SK-N-SH (cell line): ENCODE measurements around the gene OBSL1. TPM values are rescaled to one million over a fixed set of nuclear protein-coding genes. Genes with fewer than 3 reads are reported as not detected.

Source experiments
- CTCF ChIA-PET: fragments of 300-600, 350-600 bp; formaldehyde crosslinking; extraction: SDS; loops from one replicate; lab custom pipeline; 2021; lab: Yijun Ruan, JAX
- POLR2A ChIA-PET: fragments of 350-600 bp; sonication (Branson Sonifier 250); formaldehyde crosslinking; extraction: SDS; loops from one replicate; lab custom pipeline; 2020; ENCODE audit warnings: antibody characterized with exemption, inconsistent platforms; lab: Yijun Ruan, JAX
- DNase-seq: peaks from one replicate; pipeline ENCODE4 v3.0.0; 2012
- H2AFZ ChIP-seq: fragments of 200-600 bp; sonication (generic); 2 replicates; pipeline ENCODE4 v1.8.1; 2016; ENCODE audit warnings: antibody characterized with exemption, mild to moderate bottlenecking, low read depth
- H3F3A ChIP-seq: fragments of 200-600 bp; sonication (generic); replicated peaks from 2 replicates; pipeline ENCODE3; 2016; ENCODE audit warnings: antibody characterized with exemption, mild to moderate bottlenecking; ENCODE audit not compliant: insufficient read depth
- H3K27ac ChIP-seq, 2 experiments: fragments of 200-500 bp in 1 of 2; fragments of 200-600 bp in 1 of 2; sonication (Bioruptor generic) in 1 of 2; sonication (generic), shearing (Covaris generic) in 1 of 2; 2 replicates each; pipeline versions ENCODE4 v1.5.1 to v1.6.1; 2014 to 2016; ENCODE audit warnings: low read depth in 2 of 2, inconsistent platforms in 1 of 2, low read length in 1 of 2, mild to moderate bottlenecking in 1 of 2, mixed read lengths in 1 of 2
- H3K27me3 ChIP-seq: fragments of 200-600 bp; sonication (generic), shearing (Covaris generic); 2 replicates; pipeline ENCODE4 v1.6.1; 2016; ENCODE audit warnings: mixed run types; ENCODE audit not compliant: insufficient read depth
- H3K36me3 ChIP-seq, 2 experiments: fragments of 200-500 bp in 1 of 2; fragments of 200-600 bp in 1 of 2; sonication (Bioruptor generic) in 1 of 2; sonication (generic) in 1 of 2; replicated peaks in 1 of 2; 2 replicates each; pipeline versions ENCODE3 to v1.5.1; 2014 to 2016; ENCODE audit warnings: low read length in 1 of 2, mild to moderate bottlenecking in 1 of 2; ENCODE audit not compliant: insufficient read depth in 2 of 2, control insufficient read depth in 1 of 2
- H3K4me1 ChIP-seq, 2 experiments: fragments of 200-500 bp in 1 of 2; fragments of 200-600 bp in 1 of 2; sonication (Bioruptor generic) in 1 of 2; sonication (generic), shearing (Covaris generic) in 1 of 2; 2 replicates each; pipeline versions ENCODE4 v1.5.1 to v1.6.1; 2014 to 2016; ENCODE audit warnings: low read depth in 1 of 2, low read length in 1 of 2, mixed run types in 1 of 2; ENCODE audit not compliant: insufficient read depth in 2 of 2, control insufficient read depth in 1 of 2
- H3K4me2 ChIP-seq: fragments of 200-600 bp; sonication (generic), shearing (Covaris generic); 2 replicates; pipeline ENCODE4 v1.6.1; 2017; ENCODE audit warnings: mixed run types
- H3K4me3 ChIP-seq, 2 experiments: fragments of 200-500 bp in 1 of 2; fragments of 200-600 bp in 1 of 2; sonication (Bioruptor generic) in 1 of 2; sonication (generic), shearing (Covaris generic) in 1 of 2; 2 replicates each; pipeline versions ENCODE4 v1.5.1 to v1.8.1; 2014 to 2016; ENCODE audit warnings: low read depth in 2 of 2, inconsistent platforms in 1 of 2, low read length in 1 of 2, mild to moderate bottlenecking in 1 of 2, mixed read lengths in 1 of 2, moderate library complexity in 1 of 2
- H3K79me2 ChIP-seq: fragments of 200-600 bp; sonication (generic); 2 replicates; pipeline ENCODE4 v1.8.1; 2017; ENCODE audit warnings: mild to moderate bottlenecking; ENCODE audit not compliant: insufficient read depth
- H3K9ac ChIP-seq: fragments of 200-600 bp; sonication (generic); 2 replicates; pipeline ENCODE4 v1.6.1; 2017; ENCODE audit warnings: mixed run types
- H3K9me2 ChIP-seq: fragments of 200-600 bp; sonication (generic); 2 replicates; pipeline ENCODE4 v1.6.1; 2017; ENCODE audit warnings: mixed run types
- H3K9me3 ChIP-seq: fragments of 200-600 bp; sonication (generic); 2 replicates; pipeline ENCODE4 v1.6.1; 2017; ENCODE audit warnings: mixed run types, mild to moderate bottlenecking, moderate library complexity
- H4K20me1 ChIP-seq: fragments of 200-600 bp; sonication (generic); 2 replicates; pipeline ENCODE4 v1.6.1; 2017; ENCODE audit warnings: mild to moderate bottlenecking, mixed run types; ENCODE audit not compliant: insufficient read depth
- FOSL2 ChIP-seq: IDR thresholded peaks from 2 replicates; pipeline ENCODE4 v1.4.0; 2012; ENCODE audit warnings: low read depth, mild to moderate bottlenecking, moderate library complexity, borderline replicate concordance
- MEF2A ChIP-seq: IDR thresholded peaks from 2 replicates; pipeline ENCODE4 v1.4.0; 2012; ENCODE audit warnings: low read depth, borderline replicate concordance
- NFIC ChIP-seq: IDR thresholded peaks from 2 replicates; pipeline ENCODE4 v1.4.0; 2012; ENCODE audit warnings: borderline replicate concordance
- NRF1 ChIP-seq: IDR thresholded peaks from 2 replicates; pipeline ENCODE4 v1.6.1; 2012; ENCODE audit warnings: low read depth, mild to moderate bottlenecking, low read length
- POLR2AphosphoS5 ChIP-seq: IDR thresholded peaks from 2 replicates; pipeline ENCODE4 v1.6.1; 2012; ENCODE audit warnings: low read depth, low read length
- RAD21 ChIP-seq: IDR thresholded peaks from 2 replicates; pipeline ENCODE4 v1.6.1; 2012; ENCODE audit warnings: mild to moderate bottlenecking, low read length
- RFX5 ChIP-seq: IDR thresholded peaks from 2 replicates; pipeline ENCODE4 v1.6.1; 2012; ENCODE audit warnings: mild to moderate bottlenecking, improper control_type of control experiment, low read length
- TAF1 ChIP-seq: IDR thresholded peaks from 2 replicates; pipeline ENCODE4 v1.6.1; 2012; ENCODE audit warnings: low read depth, mild to moderate bottlenecking, low read length, moderate library complexity, borderline replicate concordance
- TCF12 ChIP-seq: IDR thresholded peaks from 2 replicates; pipeline ENCODE4 v1.4.0; 2012
- YY1 ChIP-seq: IDR thresholded peaks from 2 replicates; pipeline ENCODE4 v1.4.0; 2012; ENCODE audit warnings: low read depth, mild to moderate bottlenecking
- WGBS: methylation state at CpG from one replicate; pipeline ENCODE4 v1.1.6; 2017; ENCODE audit warnings: low lambda C conversion rate; 5-methylcytosine and 5-hydroxymethylcytosine counted together
- polyA plus RNA-seq, 3 experiments: library from polyadenylated mRNA; depleted of rRNA; stranded (reverse); fragments of >200 nt; gene quantifications; 2 replicates each; pipeline ENCODE4 v1.2.3, GENCODE V29; 2012
- TF ChIP-seq, protein P1 (sequence below): IDR thresholded peaks from 2 replicates; pipeline ENCODE4 v1.4.0; 2012; ENCODE audit warnings: low read depth, borderline replicate concordance

OBSL1 gene
- polyA plus RNA-seq, 1 of the 3 experiments (the other 2 are of a cell fraction): 93.0 TPM

DNA sequence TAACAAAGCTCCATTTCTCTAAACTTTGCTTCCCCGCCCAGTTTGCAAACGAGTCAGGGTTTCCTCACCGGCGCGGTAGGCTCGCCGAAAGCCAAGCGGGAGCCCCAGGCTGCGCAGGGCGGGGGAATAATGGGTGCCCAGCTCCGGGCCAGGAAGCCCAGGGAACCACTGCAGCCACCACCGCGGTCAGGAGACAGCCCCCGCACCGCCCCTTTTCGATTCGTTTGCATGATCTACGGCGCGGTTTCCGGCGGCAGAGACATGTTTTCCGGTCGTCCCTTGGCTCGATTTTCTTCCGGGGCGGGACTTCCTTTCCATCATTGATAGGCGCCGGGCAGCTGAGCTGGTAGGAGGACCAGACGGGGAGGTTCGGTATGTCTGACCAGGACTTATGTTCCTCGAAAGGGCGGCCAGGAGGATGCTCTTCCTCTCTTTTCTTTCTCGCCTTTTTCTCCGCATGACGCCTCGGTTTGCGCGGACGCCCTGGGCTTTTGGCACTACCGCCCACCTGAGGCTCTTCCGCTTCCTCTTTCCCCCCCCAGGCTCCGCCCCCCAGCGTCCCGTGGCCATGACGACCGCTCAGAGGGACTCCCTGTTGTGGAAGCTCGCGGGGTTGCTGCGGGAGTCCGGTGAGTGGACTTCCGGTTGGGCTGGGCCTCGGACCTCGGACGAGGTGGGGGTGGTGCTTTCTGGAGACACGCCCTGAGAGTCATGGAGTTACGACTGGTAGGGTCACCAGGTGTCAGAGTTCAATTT is 26.4 kb upstream of the OBSL1 start, which contains the start of gene STK11IP (continued):
- no peak for TF ChIP-seq MEF2A
- TF ChIP-seq POLR2AphosphoS5: peak; percentile 95
- TF ChIP-seq, protein P1, sequence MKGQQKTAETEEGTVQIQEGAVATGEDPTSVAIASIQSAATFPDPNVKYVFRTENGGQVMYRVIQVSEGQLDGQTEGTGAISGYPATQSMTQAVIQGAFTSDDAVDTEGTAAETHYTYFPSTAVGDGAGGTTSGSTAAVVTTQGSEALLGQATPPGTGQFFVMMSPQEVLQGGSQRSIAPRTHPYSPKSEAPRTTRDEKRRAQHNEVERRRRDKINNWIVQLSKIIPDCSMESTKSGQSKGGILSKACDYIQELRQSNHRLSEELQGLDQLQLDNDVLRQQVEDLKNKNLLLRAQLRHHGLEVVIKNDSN: no peak
- peak; percentile 75; the same call in 1 of the 2 replicates for TF ChIP-seq YY1

DNA sequence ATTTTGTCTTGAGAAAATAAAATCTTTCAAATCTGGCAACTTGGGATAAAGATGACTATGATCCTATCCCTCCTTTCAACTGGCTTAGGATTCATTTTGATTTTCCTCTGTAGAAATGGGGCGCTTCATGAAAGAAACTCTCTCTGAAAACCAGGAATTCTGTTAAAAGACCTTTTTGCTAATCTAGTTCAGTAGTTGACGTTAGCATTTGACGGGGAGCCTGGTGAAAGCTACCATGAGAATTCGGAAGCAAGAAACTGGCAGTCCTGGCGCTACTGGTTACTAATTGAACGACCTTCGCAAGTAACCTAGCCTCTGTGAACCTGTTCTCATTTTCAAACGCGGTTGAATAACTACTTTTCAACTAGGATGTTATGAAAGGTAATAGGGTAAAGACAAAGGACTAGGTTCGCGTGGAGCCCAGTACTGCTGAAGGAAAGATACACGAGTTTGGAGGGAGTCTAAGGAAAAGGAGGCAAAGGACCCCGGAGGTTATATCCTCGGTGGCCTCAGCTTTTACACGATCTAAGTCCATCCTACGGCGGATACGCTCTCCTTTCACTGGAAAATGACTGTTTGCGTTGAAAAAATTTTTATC is 25.7 kb upstream of the OBSL1 start:
- peak overlapping the region; percentile 95 for H3K4me2 ChIP-seq
- POLR2A ChIA-PET: interaction anchor here (0.7 to 3.9 kb wide), 10 partner anchors 20 to 89 kb away, joined by 3 to 56 read pairs (median 9); partner anchors contain the start of genes CHPF, INHA, OBSL1 and SLC4A3
- CTCF ChIA-PET: interaction anchor here (0.6 to 4.9 kb wide), 16 partner anchors 19 to 209 kb away, joined by 3 to 37 read pairs (median 5); partner anchors contain the start of genes CHPF, DNPEP, INHA and OBSL1
- peaks cover 16% of the 10 kb centered on the region; the same call in 1 of the 2 replicates for H3K79me2 ChIP-seq
- no peaks in the 10 kb centered on the region for H3K27me3 ChIP-seq
- no peaks in the 10 kb centered on the region for H4K20me1 ChIP-seq
- TF ChIP-seq RAD21 (no peak), TAF1 (0 out of 2 replicates have a peak, but pooled peaks have one; percentile 7), POLR2AphosphoS5 (no peak), TCF12 (no peak)
- peaks cover 8% of the 10 kb centered on the region for H3F3A ChIP-seq
- peak overlapping the region; percentile 80 to 95 for H3K27ac ChIP-seq
- peaks cover 0 to 4% of the 10 kb centered on the region in 2 experiments; a peak in 2 of 4 replicates for H3K4me1 ChIP-seq
- H3K9ac ChIP-seq: peak overlapping the region; percentile 75
- peaks cover 2 to 6% of the 10 kb centered on the region in 2 experiments for H3K36me3 ChIP-seq
- H3K4me3 ChIP-seq: peak overlapping the region; percentile 71 to 73
- no peaks in the 10 kb centered on the region for H3K9me3 ChIP-seq
- H3K9me2 ChIP-seq: no peaks in the 10 kb centered on the region
- 8% methylated on average over 19 of the region's 19 CpGs for WGBS
- DNase-seq: peak; percentile 51
- peak overlapping the region; percentile 75 for H2AFZ ChIP-seq

DNA sequence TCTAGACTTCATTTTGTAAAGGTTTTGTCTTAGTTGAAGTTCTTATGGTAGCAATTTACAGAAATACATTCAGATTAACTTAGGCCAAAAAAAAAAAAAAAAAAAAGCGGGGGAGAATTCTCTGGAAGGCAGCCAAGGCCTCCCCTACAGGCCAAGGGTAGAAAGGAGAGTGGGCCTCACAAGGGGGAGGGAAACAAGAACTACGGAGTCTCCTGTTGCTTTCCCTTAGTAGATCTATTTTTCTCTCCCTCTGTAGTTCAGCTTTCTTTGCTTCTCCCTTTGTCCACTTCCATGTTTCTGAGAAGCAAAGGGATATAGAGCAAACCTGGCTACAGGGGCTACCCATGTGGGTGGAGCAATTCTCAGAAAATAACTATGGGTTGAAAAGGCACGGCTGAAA is 23.9 kb upstream of the OBSL1 start:
- Histone ChIP-seq H3K27me3 (no peaks in the 10 kb centered on the region), H3F3A (peaks cover 8% of the 10 kb centered on the region), H3K79me2 (peaks cover 16% of the 10 kb centered on the region; the same call in 1 of the 2 replicates), H3K4me2 (no peak overlapping the region), H2AFZ (no peak overlapping the region), H3K4me3 (no peak overlapping the region), H3K9me3 (no peaks in the 10 kb centered on the region), H4K20me1 (no peaks in the 10 kb centered on the region), H3K9me2 (no peaks in the 10 kb centered on the region), H3K27ac (no peak overlapping the region; a peak in 1 of 4 replicates), H3K9ac (no peak overlapping the region), H3K36me3 (no peaks in the 10 kb centered on the region), H3K4me1 (peaks cover 0 to 4% of the 10 kb centered on the region in 2 experiments; a peak in 2 of 4 replicates)
- ChIA-PET CTCF (interaction anchor here (0.7 to 4.9 kb wide), 10 partner anchors 35 to 74 kb away, joined by 3 to 37 read pairs (median 3); partner anchors contain the start of genes CHPF and TMEM198), POLR2A (interaction anchor here (2.3 to 3.9 kb wide), 2 partner anchors 24 to 35 kb away, joined by 9 to 56 read pairs; partner anchors contain the start of genes INHA and OBSL1)
- no peak for TF ChIP-seq TCF12
- TF ChIP-seq RFX5: no peak
- TF ChIP-seq NRF1: no peak
- 0 out of 2 replicates have a peak, but pooled peaks have one; percentile 7 for TF ChIP-seq NFIC
- no peak for TF ChIP-seq FOSL2
- DNase-seq: no peak
- 74% methylated on average over 3 of the region's 3 CpGs for WGBS
